ENCODE data around the gene SMIM45.
A peak's percentile ranks its signal among the peaks of the same experiment; 100 is the strongest.
"Not testable (repeated sequence)": the region's sequence is repeated elsewhere in the genome, so short reads cannot be mapped to it uniquely, and the experiment has no call there.

Gene SMIM45

DNA sequence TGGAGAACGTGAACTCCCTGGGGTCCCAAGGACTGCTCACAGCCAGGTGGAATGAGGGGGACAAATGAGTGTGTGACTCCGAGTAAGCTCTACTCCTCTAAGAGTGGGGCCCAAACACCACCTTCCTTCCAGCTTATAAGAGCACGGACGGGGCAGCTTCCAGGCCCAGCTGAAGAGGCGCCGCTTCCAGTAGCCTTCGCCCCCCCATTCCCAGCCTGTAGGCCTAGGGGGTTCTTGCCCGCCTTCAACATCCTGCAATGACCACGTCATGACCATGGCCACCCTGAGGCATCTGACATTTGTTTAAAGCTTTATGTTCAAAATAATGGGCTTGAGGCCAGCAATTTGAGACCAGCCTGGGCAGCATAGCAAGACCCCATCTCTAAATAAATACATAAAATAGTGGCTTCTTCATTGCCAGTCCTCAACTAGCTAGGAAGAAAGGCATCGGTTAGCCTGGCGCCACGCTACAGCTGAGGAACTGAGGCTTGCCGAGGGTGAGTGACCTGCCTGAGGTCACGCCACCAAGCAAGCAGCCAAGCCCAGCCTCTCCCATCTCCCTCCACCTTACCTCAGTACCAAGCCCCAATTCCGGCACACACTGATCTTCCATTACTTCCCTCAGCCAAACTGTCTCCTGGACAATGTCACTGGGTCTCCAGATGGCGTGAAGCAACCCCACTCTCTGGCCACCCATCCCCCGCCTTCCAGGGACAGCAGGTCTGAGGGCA lies 17.5 kb upstream of the SMIM45 start:
- DNase-seq (ENCODE audit: low read depth) = no peak

DNA sequence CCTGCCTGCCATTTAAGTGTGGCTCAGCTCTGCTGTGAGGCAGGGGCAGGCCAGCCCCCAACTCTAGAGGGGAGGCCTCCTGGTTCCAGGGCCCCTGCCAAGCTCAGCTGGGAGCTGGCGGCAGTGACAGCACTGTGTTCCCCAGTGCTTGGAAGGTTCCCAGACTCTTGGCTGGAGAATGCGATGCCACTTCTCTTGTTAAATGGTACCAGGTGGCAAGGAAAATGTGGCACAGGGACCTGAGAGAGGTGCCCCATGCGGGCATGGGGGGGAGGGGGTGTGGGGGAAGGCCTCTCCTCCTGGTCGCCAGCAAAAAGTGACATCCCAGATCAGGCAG lies 17.0 kb upstream of the SMIM45 start:
- no peak for DNase-seq (ENCODE audit: low read depth)

DNA sequence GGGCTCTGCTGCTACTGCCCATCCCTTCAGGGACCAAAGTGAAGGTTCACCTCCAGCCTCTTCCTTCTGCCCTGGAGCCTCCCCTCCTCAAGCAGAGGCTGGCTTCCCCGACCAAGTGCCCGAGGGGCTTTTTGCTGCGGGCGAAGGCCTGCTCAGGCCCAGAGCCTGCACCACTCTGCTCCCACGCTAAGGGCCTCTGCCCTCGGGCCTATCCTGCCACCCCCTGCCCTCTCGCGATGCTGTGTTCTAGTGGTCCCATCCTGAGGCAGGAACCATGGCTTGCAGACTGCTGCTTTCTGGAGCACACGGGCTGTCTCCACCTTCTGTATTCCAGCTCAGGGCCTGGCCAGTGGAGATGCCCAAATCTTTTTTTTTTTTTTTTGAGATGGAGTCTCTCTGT lies 16.4 kb upstream of the SMIM45 start:
- no peak for DNase-seq (ENCODE audit: low read depth)

DNA sequence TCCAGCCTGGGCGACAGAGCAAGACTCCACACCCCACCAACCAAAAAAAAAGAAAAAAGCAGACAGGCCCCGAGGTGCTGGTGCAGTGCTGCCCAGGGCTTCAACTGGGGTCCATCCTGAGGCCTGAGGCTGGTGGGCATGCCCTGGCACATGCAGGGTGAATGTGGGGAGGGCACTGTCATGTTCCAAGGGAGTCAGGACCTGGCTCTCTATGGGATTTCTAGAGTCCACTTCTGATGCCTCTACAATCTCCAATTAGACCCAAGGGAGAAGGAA lies 15.1 kb upstream of the SMIM45 start:
- DNase-seq (ENCODE audit: low read depth) = no peak

DNA sequence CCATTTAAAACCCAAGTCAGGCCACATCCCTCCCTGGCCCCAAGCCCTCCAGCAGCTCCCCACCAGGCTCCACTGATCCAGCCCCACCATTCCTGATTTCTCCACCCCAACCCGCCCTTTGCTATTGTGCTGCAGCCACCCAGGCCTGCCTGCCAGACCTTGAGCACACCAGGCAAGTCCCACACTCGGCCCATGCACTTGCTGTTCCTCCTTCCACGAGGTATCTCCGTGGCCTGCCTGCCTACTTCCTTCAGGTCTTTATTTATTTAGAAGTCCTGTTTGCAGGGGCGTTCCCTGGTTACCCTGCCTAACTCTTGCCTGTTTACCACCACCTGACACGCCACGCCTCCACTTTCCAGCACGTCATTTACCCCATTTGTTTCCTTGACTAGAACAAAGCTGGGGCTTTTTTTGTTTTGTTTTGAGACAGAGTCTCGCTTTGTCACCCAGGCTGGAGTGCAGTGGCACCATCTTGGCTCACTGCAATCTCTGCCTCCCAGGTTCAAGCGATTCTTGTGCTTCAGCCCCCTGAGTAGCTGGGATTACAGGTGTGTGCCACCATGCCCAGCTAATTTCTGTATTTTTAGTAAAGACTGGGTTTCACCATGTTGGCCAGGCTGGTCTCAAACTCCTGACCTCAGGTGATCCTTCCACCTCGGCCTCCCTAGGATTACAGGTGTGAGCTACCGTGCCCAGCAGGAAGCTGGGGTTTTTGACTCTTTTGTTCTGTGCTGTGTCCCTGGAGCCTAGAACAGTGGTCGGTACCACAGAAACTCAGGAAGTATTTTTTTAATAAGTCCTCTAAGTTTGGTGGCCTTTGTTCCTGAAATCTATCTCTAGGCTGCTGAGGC lies 11.7 kb upstream of the SMIM45 start:
- DNase-seq (ENCODE audit: low read depth) = no peak

DNA sequence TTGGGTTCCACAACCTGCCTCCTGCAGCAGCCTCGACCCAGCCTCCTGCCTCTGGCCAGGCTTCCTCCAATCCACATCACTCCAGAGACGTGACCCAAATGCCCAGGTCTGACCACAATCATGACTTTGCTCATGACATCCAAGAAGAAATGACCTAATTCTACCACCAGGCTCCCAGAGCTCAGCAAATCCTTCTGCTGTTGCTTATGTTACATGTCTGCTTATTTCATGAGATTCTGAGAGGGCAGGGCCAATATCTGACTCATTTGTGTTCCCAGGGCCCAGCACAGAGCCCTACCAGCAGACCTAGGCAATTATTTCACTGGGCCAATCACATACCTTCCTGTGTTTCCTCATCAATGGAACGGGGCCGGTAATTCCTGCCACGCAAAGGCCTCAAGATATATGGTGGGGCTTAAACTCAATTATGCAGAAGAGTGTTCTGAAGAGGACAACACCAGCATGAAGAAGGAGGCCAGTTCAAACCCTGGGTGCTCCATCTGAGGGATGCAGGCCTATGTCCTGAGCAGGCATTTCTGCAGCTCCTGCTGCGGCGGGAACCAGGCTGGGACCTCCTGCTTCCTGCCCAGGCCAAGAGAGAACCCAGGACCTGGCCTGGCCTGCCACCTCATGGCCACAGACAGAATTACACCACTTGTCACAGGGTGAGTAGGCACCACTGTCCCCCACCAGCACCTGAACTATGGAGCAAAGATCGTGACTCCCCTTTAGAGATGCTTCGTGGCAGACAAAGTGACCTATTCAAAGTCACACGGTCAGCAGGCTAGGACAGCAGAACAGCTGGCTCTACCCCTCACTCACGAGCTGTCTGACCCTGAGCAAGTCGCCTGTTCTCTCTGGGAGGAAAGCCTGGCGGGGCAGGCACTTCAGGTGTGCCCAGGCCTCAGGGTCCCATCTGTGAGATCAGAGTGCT lies 10.9 kb upstream of the SMIM45 start:
- peak; percentile 96 for DNase-seq (ENCODE audit: low read depth)

DNA sequence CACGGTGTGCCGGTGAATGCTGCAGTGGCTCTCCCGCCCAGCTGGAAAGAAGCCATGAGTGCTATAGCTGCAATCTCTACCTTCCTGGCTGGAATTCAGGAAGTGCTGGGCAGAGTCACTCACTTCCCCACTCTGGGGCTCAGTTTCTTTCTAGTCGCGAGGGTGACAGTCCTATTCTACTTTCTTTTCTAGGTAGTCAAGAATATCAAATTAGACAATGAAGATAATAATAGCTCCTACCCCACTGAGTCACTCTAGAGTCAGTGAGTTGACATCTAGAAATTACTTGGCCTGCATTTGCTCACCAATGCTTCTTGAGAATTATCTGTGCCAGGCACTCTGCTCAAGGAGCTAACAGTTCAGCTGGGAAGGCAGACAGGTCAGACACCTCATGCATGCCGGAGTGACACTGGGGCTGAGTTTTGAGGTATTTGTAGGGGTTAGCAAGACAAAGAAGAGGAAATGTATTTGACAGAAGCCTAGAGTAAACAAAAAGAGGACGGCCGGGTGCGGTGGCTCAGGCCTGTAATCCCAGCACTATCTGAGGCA lies 8.2 kb upstream of the SMIM45 start:
- DNase-seq (ENCODE audit: low read depth) = peak; percentile 16

DNA sequence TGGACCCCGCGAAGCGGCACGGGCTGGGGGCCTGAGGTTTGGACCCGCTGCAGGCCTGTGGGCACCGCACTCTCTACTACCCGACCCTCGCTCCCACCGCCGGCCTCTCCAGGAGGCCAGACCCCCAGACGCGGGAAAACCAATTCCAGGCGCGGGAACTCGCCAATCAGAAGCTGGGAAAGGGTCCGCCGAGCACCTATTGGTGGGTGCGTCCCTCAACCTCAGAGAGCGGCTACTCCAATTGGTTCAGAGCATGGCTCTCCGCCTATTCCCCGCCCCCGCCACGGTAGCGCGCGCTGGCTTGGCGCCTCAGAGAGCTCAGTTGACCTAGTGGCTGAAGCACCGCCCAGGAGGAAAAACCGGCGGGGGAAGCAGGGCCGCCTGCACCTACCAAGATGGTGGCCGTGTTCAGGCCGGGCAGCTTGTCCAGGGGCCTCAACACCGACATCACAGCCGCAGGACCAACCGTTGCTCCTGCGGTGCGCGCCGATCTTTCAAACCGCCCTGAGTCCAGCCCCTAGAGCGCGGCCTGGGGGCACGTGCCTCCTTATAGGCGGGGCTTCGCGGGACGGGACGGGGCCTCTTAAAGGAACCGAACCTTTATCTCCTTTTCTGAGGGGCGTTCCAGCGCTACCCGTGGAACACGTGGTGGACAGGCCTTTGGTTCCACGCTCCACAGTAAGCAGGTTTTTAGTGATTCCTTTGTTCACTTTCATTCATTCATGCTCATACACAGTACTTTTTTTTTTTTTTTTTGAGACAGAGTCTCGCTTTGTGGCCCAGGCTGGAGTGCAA lies 5.1 kb upstream of the SMIM45 start, which contains the start of gene CENPM:
TSS of gene CENPM (minus strand) at position 524 of the 795 bp plus-strand sequence. CDS start at position 448, 76 bp downstream.
- DNase-seq (ENCODE audit: low read depth) = peak; percentile 88

DNA sequence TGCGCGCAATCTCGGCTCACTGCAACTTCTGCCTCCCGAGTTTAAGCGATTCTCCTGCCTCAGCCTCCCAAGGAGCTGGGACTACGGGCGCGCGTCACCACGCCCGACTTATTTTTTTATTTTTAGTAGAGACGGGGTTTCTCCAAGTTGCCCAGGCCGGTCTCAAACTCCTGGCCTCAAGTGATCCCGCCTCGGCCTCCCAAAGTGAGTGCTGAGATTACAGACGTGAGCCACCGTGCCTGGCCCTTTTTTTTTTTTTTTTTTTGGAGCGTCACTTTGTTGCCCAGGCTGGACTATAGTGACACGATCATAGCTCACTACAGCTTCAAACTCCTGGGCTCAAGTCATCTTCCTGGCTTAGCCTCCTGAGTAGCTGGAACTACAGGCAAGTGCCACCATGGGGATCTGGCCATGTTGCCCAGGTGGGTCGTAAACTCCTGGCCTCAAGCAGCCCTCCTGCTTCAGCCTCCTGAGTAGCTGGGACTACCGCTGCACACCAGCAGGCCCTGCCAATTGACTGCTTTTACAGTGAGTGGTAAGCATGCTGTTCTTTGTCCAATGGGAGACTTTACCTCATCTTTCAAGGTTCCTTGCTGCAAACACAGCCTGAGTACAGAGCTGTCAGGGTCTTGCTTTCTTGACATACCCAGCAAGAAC lies 4.4 kb upstream of the SMIM45 start:
- no peak for DNase-seq (ENCODE audit: low read depth)

DNA sequence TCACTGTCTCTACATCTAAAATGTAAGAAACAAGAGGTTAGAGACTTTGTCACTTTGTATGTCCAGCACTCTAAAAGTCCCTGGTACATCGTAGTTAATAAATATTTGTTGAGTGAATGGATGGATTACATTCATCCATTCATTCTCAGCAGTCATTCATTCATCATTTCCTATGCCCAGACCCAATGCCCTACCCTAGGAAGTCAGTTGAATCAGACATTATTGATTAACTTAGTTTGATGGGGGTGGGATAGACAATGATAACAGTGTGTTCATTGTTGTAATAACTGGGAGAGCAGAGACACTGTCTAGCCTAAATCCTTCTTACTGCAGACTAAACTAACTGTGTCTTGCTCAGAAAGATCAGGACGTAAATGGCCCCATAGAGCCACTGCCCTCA lies 3.8 kb upstream of the SMIM45 start:
- no peak for DNase-seq (ENCODE audit: low read depth)

DNA sequence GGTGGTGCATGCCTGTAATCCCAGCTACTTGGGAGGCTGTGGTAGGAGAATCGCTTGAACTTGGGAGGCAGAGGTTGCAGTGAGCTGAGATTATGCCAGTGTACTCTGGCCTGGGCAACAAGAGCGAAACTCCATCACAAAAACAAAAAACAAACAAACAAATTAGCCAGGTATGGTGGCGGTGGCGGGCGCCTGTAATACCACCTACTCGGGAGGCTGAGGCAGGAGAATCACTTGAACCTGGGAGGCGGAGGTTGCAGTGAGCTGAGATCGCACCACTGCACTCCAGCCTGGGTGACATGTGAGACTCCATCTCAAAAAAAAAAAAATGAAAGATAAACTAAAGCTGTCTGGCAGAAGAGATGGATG lies 3.0 kb upstream of the SMIM45 start:
- DNase-seq (ENCODE audit: low read depth) = not testable (repeated sequence)

DNA sequence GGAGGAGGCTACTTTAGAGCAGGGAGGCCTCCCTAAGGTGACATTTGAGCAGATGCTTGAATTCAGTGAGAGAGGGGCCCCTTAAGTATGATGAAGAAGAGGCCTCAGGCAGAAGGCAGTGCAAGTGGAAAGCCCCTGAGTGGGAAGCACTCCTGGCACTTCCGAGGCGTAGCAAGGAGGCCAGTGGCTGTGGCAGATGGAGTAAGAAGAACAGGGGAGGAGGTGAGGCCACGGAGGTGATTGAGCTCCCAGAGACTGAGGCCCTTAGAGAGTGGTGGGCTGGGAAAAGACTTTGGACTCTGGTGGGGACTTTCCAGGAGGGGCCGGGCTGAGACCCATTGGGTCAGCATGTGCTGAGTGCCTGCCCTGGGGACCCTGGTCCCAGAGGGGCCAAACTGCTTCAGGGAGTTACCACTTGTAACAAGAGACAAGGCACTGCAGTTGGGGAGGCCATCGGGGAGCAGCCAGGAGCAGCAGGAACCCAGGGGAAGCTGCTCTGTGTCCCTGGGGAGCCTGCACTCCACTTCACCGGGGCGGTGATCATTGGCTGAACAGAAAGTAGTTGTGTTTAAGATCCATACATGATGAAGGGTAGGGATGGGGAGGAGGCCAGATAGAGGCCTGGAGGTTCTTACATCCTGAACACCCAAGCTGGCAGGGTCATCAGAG lies 2.5 kb upstream of the SMIM45 start:
- no peak for DNase-seq (ENCODE audit: low read depth)

DNA sequence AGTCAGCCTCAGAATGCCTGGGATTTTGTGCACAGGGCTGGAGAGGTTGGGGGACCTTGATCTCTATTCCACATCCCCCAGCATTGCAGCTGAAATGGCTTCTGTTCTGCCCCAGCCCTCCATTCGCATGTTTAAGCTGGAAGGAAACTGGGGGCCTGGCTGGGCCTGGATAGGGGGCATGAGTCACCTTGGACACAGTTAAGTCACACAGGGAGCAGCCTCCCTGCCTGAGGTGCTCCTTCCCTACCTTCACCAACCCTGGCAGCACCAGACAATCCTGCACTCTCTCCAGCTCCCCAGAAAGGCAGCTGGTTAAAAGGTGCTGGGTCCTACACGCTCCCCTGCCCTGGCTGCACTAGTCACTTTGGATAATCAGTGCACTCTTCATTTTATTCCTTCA lies 763 bp downstream of the SMIM45 start:
- no peak for DNase-seq (ENCODE audit: low read depth)

DNA sequence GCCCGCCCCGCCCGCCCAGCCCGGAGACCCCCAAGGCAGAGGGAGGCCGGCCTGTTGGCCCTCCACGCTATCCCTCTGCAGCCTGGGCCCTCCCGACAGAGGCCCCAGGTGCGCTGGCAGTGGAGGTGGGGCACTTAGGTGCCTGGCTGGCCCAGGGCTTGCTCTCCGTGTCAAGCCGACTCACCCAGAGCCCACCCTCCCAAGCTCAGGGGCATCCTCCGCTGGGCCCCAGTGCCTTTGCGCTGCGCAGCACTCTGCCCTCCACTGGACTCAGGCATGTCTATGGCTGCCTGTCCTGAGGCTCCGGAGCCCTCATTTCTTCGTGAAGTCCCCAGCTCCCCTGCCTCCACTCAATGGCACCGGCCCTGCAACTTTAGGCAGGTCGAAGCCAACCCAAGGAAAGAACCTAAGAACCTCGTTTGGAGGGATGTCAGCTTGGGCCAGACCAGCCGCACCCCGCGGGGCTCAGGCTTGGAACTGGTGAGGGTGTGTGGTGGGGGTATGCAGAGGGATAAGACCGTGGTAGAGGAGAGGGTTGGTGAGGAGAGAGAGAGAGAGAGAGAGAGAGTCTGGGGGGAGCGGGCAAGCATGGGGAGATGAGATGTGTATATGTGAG lies 6.1 kb downstream of the SMIM45 start:
- DNase-seq (ENCODE audit: low read depth) = no peak

DNA sequence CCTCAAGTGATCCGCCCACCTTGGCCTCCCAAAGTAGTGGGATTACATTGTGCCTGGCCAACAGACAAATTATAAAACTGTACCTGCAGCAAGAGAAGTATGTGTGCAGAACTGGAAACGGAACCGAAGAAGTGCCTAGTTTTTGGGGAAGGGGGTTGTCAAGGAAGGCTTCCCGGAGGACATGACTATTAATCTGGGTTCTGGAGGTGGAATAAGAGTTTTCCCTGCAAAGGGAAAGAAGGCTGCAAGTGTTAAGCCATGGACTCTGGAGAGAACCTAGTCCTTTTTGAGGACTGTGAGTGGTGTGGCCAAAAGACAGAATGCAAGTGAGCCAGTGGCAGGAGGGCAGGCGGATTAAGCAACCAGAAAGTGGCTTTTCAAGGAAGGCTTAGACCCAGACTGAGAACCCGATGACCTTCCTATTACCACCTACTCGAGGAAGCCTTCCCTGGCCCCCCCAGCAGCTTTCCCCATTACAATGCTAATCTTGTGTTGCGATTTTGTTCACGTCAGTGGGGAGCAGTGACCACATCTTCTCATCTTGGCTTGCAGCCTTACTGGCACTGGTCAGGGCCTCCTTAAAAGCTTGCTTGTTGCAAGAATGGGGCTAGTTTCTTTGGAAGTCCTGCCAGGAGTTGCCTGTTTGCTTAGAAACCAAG lies 11.6 kb downstream of the SMIM45 start:
- DNase-seq (ENCODE audit: low read depth) = peak; percentile 31

DNA sequence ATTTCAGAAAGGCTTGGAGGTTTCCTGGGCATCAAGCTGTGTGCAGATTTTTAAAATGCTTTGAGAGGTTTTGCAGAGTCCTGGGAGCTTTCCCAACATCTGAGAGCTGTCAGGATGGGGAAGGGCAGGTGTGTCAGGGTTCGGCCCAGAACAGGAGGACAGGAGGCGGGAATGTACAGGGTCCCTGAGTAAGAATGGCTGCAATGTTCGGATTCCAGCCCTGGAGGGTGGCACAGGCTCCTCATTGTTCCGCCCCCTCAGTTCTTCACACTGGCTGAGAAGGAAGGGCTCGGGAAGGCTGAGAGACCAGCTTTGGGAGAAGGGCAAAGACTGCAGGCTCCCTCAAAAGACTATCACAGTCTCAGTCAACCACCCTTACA lies 12.2 kb downstream of the SMIM45 start:
- DNase-seq (ENCODE audit: low read depth) = no peak

DNA sequence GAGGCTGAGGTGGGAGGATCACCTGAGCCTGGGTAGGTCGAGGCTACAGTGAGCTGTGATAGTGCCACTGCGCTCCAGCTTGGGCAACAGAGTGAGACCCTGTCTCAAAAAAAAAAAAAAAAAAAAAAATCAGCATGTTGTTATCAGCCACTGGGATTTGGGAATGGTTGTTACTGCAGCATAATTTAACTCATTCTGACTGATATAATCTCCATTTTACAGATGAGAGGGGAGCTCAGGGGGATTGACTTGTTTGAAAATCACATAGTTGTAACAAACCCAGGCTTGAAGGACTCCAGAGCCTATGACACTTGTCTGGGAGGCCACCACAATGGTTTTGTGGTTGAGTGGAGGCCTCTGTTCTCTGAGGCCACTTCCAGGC lies 14.3 kb downstream of the SMIM45 start:
- no peak for DNase-seq (ENCODE audit: low read depth)

DNA sequence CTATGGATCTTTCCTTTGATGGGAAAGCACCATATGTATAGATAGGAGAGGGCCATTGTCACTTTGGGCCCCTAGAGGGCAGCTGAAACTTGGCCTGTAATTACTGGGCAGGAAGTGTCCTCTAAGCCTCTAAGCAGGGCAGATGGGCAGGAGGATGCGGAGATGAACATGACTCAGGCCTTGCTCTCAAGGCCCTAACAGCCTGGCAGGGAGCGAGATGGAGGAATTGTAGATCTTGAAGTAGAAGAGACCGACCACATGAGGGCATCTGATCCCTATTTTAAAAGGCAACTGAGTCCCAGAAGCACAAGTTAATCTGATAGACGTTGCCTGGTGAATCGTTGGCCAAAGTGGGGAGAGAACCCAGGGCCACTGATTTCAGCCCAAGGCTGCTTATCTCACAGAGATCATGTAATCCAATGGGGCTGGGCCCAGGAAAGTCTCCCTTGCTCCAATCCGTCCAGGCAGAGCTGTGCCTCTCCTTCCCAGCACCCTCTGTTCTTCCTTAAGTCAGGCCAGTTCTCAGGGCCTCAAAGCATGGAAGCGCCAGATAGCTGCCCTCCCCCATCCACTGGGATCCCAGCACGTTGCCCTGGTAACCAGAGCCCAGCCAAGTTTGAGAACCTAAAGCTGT lies 14.8 kb downstream of the SMIM45 start:
- peak; percentile 94 for DNase-seq (ENCODE audit: low read depth)

DNA sequence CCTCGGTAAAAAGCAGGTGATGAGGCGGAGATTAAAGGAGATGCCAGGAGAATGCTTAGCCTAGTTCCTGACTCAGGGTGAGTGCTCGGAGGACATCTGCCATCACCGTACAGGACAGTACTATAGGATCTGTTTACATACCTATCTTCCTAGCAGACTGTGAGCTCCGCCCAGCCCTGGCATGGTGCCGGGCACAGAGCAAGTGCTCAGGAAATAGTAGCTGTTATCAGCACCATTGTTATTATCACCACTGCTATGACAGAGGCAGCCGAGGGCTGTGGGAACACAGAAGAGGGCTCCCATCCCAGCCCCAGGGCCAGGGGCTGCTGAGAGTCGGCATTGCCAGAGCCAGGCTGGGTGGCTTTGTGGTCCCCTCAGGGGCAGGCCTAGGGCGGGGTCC lies 16.7 kb downstream of the SMIM45 start:
- peak; percentile 26 for DNase-seq (ENCODE audit: low read depth)
